ENCODE measurements around the gene SMKR1. TPM values are rescaled to one million over a fixed set of nuclear protein-coding genes. Genes with fewer than 3 reads are reported as not detected.
A peak's percentile ranks its signal among the peaks of the same experiment; 100 is the strongest.
"Not testable (repeated sequence)": the region's sequence is repeated elsewhere in the genome, so short reads cannot be mapped to it uniquely, and the experiment has no call there.

SMKR1 gene
- total RNA-seq, 3 donors from 2014 or later (not counting 1 experiment from before 2014, with no cell fraction given): 4.9 to 9.7 (median 8.4) TPM

DNA sequence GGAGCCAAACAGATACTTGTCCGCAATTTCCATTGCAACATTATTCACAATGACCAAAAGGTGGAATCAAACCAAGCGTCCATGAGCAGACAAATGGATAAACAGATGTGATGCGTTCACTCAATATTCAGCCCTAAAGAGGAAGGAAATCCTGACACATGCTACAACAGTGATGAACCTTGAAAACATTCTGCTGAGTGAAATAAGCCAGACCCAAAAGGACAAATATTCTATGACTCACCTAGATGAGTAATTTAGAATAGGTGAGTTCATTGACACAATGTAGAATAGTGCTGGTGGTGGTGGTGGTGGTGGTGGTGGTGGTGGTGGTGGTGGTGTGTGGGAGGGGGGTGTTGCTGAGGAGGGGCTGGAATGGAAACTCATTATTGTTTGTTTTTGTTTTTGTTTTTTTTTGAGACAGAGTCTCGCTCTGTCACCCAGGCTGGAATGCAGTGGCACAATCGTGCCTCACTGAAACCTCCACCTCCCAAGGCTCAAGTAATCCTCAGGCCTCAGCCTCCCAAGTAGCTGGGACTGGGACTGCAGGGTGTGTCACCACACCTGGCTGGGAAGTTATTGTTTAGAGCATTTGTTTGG, 28.6 kb downstream of the SMKR1 start:
- peak; percentile 45 to 71 (median 51) for ATAC-seq
- H3K4me3 Mint-ChIP-seq: peak overlapping the region; percentile 6

GRCh38 chr7:129531721-129532120, 29.4 kb downstream of the SMKR1 start:
- H3K27me3 Mint-ChIP-seq (ENCODE audit: low read depth in 2 of 2): no peaks in the 10 kb centered on the region
- H3K27ac Mint-ChIP-seq: peak overlapping the region; percentile 71 to 79
- TF ChIP-seq CTCF (IDR thresholded peaks at IDR 0.05): no peak
- intact Hi-C loops (cut with micrococcal nuclease): no loop called here
- Histone ChIP-seq H3K27ac (ENCODE audit: low read length) (no peak overlapping the region), H3K36me3 (ENCODE audit: control insufficient read depth, insufficient read depth, low read length) (no peaks in the 10 kb centered on the region), H3K9me3 (ENCODE audit: control insufficient read depth, insufficient read depth, low read length) (no peaks in the 10 kb centered on the region), H3K4me3 (ENCODE audit: low read length) (no peak overlapping the region), H3K4me1 (ENCODE audit: control insufficient read depth, insufficient read depth, low read length) (peaks cover 43% of the 10 kb centered on the region), H3K27me3 (ENCODE audit: control insufficient read depth, insufficient read depth, low read length) (no peaks in the 10 kb centered on the region)
- no peaks in the 10 kb centered on the region for H3K36me3 Mint-ChIP-seq
- H3K4me3 Mint-ChIP-seq: no peak overlapping the region
- H3K4me1 Mint-ChIP-seq: peaks cover 53 to 76% of the 10 kb centered on the region in 2 donors
- DNase-seq (no peak), ATAC-seq (no peak)
- H3K9me3 Mint-ChIP-seq: no peaks in the 10 kb centered on the region
- 91% methylated on average over 11 of the region's 11 CpGs for WGBS (ENCODE audit: insufficient coverage)

More for the DNA sequence above, 28.6 kb downstream of the SMKR1 start:
- Histone ChIP-seq H3K36me3 (ENCODE audit: control insufficient read depth, insufficient read depth, low read length) (no peaks in the 10 kb centered on the region), H3K4me1 (ENCODE audit: control insufficient read depth, insufficient read depth, low read length) (peaks cover 47% of the 10 kb centered on the region), H3K27ac (ENCODE audit: low read length) (no peak overlapping the region), H3K9me3 (ENCODE audit: control insufficient read depth, insufficient read depth, low read length) (no peaks in the 10 kb centered on the region), H3K27me3 (ENCODE audit: control insufficient read depth, insufficient read depth, low read length) (no peaks in the 10 kb centered on the region), H3K4me3 (ENCODE audit: low read length) (no peak overlapping the region)
- Mint-ChIP-seq H3K36me3 (no peaks in the 10 kb centered on the region), H3K9me3 (no peaks in the 10 kb centered on the region), H3K4me1 (peaks cover 46 to 75% of the 10 kb centered on the region in 2 donors), H3K27me3 (ENCODE audit: low read depth in 2 of 2) (no peaks in the 10 kb centered on the region), H3K27ac (peak overlapping the region; percentile 71 to 79)
- WGBS (ENCODE audit: insufficient coverage): 65% methylated on average over 4 of the region's 5 CpGs
- intact Hi-C loops (cut with micrococcal nuclease): no loop called here
- TF ChIP-seq CTCF (IDR thresholded peaks at IDR 0.05): no peak
- DNase-seq: peak in 1 of 2 donors; percentile 17

- DNase-seq (no peak), ATAC-seq (no peak)
- H3K36me3 ChIP-seq (ENCODE audit: control insufficient read depth, insufficient read depth, low read length): no peaks in the 10 kb centered on the region
- Mint-ChIP-seq H3K4me1 (peaks cover 46 to 71% of the 10 kb centered on the region in 2 donors), H3K36me3 (no peaks in the 10 kb centered on the region), H3K27me3 (ENCODE audit: low read depth in 2 of 2) (no peaks in the 10 kb centered on the region), H3K27ac (peak overlapping the region; percentile 71 to 79), H3K9me3 (no peaks in the 10 kb centered on the region), H3K4me3 (no peak overlapping the region)
- no peak overlapping the region for H3K4me3 ChIP-seq (ENCODE audit: low read length)
- no peaks in the 10 kb centered on the region for H3K9me3 ChIP-seq (ENCODE audit: control insufficient read depth, insufficient read depth, low read length)
- WGBS (ENCODE audit: insufficient coverage): 88% methylated on average over 19 of the region's 19 CpGs
- intact Hi-C loops (cut with micrococcal nuclease): no loop called here
- H3K27ac ChIP-seq (ENCODE audit: low read length): no peak overlapping the region
- peaks cover 48% of the 10 kb centered on the region for H3K4me1 ChIP-seq (ENCODE audit: control insufficient read depth, insufficient read depth, low read length)
- no peak for TF ChIP-seq CTCF (IDR thresholded peaks at IDR 0.05)
- no peaks in the 10 kb centered on the region for H3K27me3 ChIP-seq (ENCODE audit: control insufficient read depth, insufficient read depth, low read length)
These were observed 30.0 kb downstream of the SMKR1 start for GRCh38 chr7:129532375-129532774.

GRCh38 chr7:129534558-129535274, 32.4 kb downstream of the SMKR1 start:
- H3K36me3 Mint-ChIP-seq; H3K4me3 ChIP-seq (ENCODE audit: low read length); DNase-seq; H3K36me3 ChIP-seq (ENCODE audit: control insufficient read depth, insufficient read depth, low read length); ATAC-seq; H3K9me3 Mint-ChIP-seq; H3K9me3 ChIP-seq (ENCODE audit: control insufficient read depth, insufficient read depth, low read length); H3K27me3 ChIP-seq (ENCODE audit: control insufficient read depth, insufficient read depth, low read length); H3K27me3 Mint-ChIP-seq (ENCODE audit: low read depth in 2 of 2): not testable (repeated sequence)
- Histone ChIP-seq H3K4me1 (ENCODE audit: control insufficient read depth, insufficient read depth, low read length) (peaks cover 58% of the 10 kb centered on the region), H3K27ac (ENCODE audit: low read length) (peak overlapping the region; percentile 90)
- H3K27ac Mint-ChIP-seq: peak overlapping the region; percentile 92 to 99
- WGBS (ENCODE audit: insufficient coverage): 91% methylated on average over 20 of the region's 20 CpGs
- peak overlapping the region; percentile 96 for H3K4me3 Mint-ChIP-seq
- intact Hi-C loops (cut with micrococcal nuclease): loop anchor here (5.0 kb wide), 3 partner anchors 32 to 418 kb away; partner anchors contain the start of genes NRF1, SMKR1 and UBE2H
- peaks cover 58 to 73% of the 10 kb centered on the region in 2 donors for H3K4me1 Mint-ChIP-seq
